ENCODE measurements around the gene RIBC2. TPM values are rescaled to one million over a fixed set of nuclear protein-coding genes. Genes with fewer than 3 reads are reported as not detected.
A peak's percentile ranks its signal among the peaks of the same experiment; 100 is the strongest.
"Not testable (repeated sequence)": the region's sequence is repeated elsewhere in the genome, so short reads cannot be mapped to it uniquely, and the experiment has no call there.

Gene RIBC2
- total RNA-seq, 2 donors from 2014 or later, result 6.0 to 7.4 TPM

GRCh38 chr22:45448431-45448830, 34.9 kb downstream of the RIBC2 start:
- no peak overlapping the region for H3K27ac ChIP-seq
- no peak overlapping the region for H3K4me3 ChIP-seq
- H3K4me1 ChIP-seq (replicated peaks), result no peaks in the 10 kb centered on the region
- no peaks in the 10 kb centered on the region for H3K36me3 ChIP-seq
- intact Hi-C loops (cut with DNase I), result no loop called here
- H3K9me3 ChIP-seq, result no peaks in the 10 kb centered on the region
- no peak for DNase-seq (ENCODE audit: low spot score)
- H3K27me3 ChIP-seq (replicated peaks; ENCODE audit: insufficient read depth), result no peaks in the 10 kb centered on the region
- WGBS, result 61% methylated on average over 9 of the region's 9 CpGs
- TF ChIP-seq POLR2A (IDR thresholded peaks at IDR 0.05) (no peak), POLR2AphosphoS5 (IDR thresholded peaks at IDR 0.05) (no peak)
- TF ChIP-seq, protein P1, sequence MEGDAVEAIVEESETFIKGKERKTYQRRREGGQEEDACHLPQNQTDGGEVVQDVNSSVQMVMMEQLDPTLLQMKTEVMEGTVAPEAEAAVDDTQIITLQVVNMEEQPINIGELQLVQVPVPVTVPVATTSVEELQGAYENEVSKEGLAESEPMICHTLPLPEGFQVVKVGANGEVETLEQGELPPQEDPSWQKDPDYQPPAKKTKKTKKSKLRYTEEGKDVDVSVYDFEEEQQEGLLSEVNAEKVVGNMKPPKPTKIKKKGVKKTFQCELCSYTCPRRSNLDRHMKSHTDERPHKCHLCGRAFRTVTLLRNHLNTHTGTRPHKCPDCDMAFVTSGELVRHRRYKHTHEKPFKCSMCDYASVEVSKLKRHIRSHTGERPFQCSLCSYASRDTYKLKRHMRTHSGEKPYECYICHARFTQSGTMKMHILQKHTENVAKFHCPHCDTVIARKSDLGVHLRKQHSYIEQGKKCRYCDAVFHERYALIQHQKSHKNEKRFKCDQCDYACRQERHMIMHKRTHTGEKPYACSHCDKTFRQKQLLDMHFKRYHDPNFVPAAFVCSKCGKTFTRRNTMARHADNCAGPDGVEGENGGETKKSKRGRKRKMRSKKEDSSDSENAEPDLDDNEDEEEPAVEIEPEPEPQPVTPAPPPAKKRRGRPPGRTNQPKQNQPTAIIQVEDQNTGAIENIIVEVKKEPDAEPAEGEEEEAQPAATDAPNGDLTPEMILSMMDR (IDR thresholded peaks at IDR 0.05), result no peak

DNA sequence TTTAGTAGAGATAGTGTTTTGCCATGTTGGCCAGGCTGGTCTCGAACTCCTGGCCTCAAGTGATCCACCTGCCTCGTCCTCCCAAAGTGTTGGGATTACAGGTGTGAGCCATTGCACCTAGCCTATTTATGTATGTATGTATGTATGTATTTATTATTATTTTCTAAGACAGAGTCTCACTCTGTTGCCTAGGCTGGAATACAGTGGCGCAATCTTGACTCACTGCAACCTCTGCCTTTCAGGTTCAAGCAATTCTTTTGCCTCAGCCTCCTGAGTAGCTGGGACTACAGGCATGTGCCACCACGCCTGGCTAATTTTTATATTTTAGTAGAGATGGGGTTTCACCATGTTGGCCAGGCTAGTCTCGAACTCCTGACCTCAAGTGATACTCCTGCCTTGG, 35.9 kb downstream of the RIBC2 start:
- intact Hi-C loops (cut with DNase I), result not testable (repeated sequence)
- 94% methylated on average over 5 of the region's 5 CpGs for WGBS

GRCh38 chr22:45450101-45450785, 36.8 kb downstream of the RIBC2 start:
- intact Hi-C loops (cut with DNase I), result loop anchor here (2.0 kb wide), 1 partner anchor 47 kb away; no protein-coding TSS in a partner anchor
- H3K4me1 ChIP-seq (replicated peaks), result no peaks in the 10 kb centered on the region
- WGBS, result 87% methylated on average over 16 of the region's 16 CpGs
- peak overlapping the region in 1 of 2 donors; percentile 42 for H3K27ac ChIP-seq
- no peak overlapping the region for H3K4me3 ChIP-seq
- H3K9me3 ChIP-seq, result no peaks in the 10 kb centered on the region
- no peak for DNase-seq (ENCODE audit: low spot score)
- H3K27me3 ChIP-seq (replicated peaks; ENCODE audit: insufficient read depth), result no peaks in the 10 kb centered on the region
- TF ChIP-seq, protein P1 (IDR thresholded peaks at IDR 0.05), result no peak
- TF ChIP-seq POLR2A (IDR thresholded peaks at IDR 0.05) (no peak), POLR2AphosphoS5 (IDR thresholded peaks at IDR 0.05) (no peak)
- H3K36me3 ChIP-seq, result no peaks in the 10 kb centered on the region

More for the DNA sequence above, 35.9 kb downstream of the RIBC2 start:
- not testable (repeated sequence) for H3K4me3 ChIP-seq; H3K9me3 ChIP-seq; H3K27ac ChIP-seq; H3K27me3 ChIP-seq (replicated peaks; ENCODE audit: insufficient read depth); DNase-seq (ENCODE audit: low spot score); H3K36me3 ChIP-seq; H3K4me1 ChIP-seq (replicated peaks)

GRCh38 chr22:45450921-45451651, 37.6 kb downstream of the RIBC2 start:
- TF ChIP-seq POLR2A (IDR thresholded peaks at IDR 0.05), result no peak
- TF ChIP-seq, protein P1 (IDR thresholded peaks at IDR 0.05), result no peak
- TF ChIP-seq POLR2AphosphoS5 (IDR thresholded peaks at IDR 0.05), result peak; percentile 66
- Histone ChIP-seq H3K9me3 (no peaks in the 10 kb centered on the region), H3K27ac (peak overlapping the region in 1 of 2 donors; percentile 42), H3K4me3 (no peak overlapping the region), H3K36me3 (no peaks in the 10 kb centered on the region), H3K27me3 (replicated peaks; ENCODE audit: insufficient read depth) (no peaks in the 10 kb centered on the region), H3K4me1 (replicated peaks) (no peaks in the 10 kb centered on the region)
- 23% methylated on average over 12 of the region's 12 CpGs for WGBS
- intact Hi-C loops (cut with DNase I), result loop anchor here (2.0 kb wide), 1 partner anchor 46 kb away; no protein-coding TSS in a partner anchor
- DNase-seq (ENCODE audit: low spot score), result peak; percentile 27

DNA sequence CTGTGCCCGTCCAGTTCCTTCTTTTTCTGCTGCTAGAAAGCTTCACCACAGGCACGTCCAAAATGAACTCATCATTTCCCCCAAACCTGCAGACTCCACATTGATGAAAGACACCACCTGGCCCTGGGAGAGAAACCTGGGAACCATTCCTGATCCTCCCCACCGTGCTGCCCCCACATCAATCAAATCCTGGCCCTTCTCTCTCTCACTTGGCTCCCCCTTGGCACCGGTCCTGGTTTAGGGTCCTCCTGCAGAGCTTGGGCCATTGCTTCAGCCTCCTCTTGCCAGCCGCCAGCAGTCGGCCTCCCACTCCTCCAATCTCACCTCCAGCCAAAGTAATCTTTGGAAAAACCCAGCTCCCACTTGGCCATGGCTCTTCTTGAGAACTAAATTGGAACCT, 38.5 kb downstream of the RIBC2 start:
- Histone ChIP-seq H3K4me1 (replicated peaks) (no peaks in the 10 kb centered on the region), H3K27ac (peak overlapping the region in 1 of 2 donors; percentile 38), H3K36me3 (no peaks in the 10 kb centered on the region), H3K27me3 (replicated peaks; ENCODE audit: insufficient read depth) (no peaks in the 10 kb centered on the region), H3K4me3 (no peak overlapping the region), H3K9me3 (no peaks in the 10 kb centered on the region)
- no peak for DNase-seq (ENCODE audit: low spot score)
- no peak for TF ChIP-seq POLR2AphosphoS5 (IDR thresholded peaks at IDR 0.05)
- TF ChIP-seq, protein P1 (IDR thresholded peaks at IDR 0.05), result no peak
- no peak for TF ChIP-seq POLR2A (IDR thresholded peaks at IDR 0.05)
- intact Hi-C loops (cut with DNase I), result loop anchor here (2.0 kb wide), 1 partner anchor 45 kb away; no protein-coding TSS in a partner anchor
- WGBS, result 79% methylated on average over 6 of the region's 6 CpGs
